Measurements from ENCODE around the gene FOXK1. TPM values are rescaled to one million over a fixed set of nuclear protein-coding genes. Genes with fewer than 3 reads are reported as not detected.

FOXK1 gene
- total RNA-seq, 2 donors from 2014 or later: 34.3 to 62.4 TPM

GRCh38 chr7:4714767-4715409, 32.8 kb downstream of the FOXK1 start:
- ATAC-seq (ENCODE audit: insufficient number of reproducible peaks, low FRiP score, low read depth) (no peak), DNase-seq (ENCODE audit: low spot score) (no peak)
- TF ChIP-seq CTCF (IDR thresholded peaks at IDR 0.05): no peak
- Histone ChIP-seq H3K27me3 (replicated peaks; ENCODE audit: insufficient read depth) (no peaks in the 10 kb centered on the region), H3K4me3 (peak overlapping the region; percentile 52), H3K27ac (no peak overlapping the region), H3K4me1 (ENCODE audit: control insufficient read depth in 1 of 2, low read depth in 2 of 2) (peaks cover 17 to 32% of the 10 kb centered on the region in 2 donors), H3K9me3 (no peaks in the 10 kb centered on the region), H3K36me3 (no peaks in the 10 kb centered on the region)

GRCh38 chr7:4715410-4715776, 33.3 kb downstream of the FOXK1 start:
- Histone ChIP-seq H3K4me1 (ENCODE audit: control insufficient read depth in 1 of 2, low read depth in 2 of 2) (peaks cover 17 to 32% of the 10 kb centered on the region in 2 donors), H3K36me3 (no peaks in the 10 kb centered on the region), H3K27ac (peak overlapping the region; percentile 22 to 44), H3K4me3 (peak overlapping the region; percentile 52), H3K9me3 (no peaks in the 10 kb centered on the region), H3K27me3 (replicated peaks; ENCODE audit: insufficient read depth) (no peaks in the 10 kb centered on the region)
- no peak for TF ChIP-seq CTCF (IDR thresholded peaks at IDR 0.05)
- ATAC-seq (ENCODE audit: insufficient number of reproducible peaks, low FRiP score, low read depth) (peak; percentile 71), DNase-seq (ENCODE audit: low spot score) (no peak)

- Histone ChIP-seq H3K27me3 (replicated peaks; ENCODE audit: insufficient read depth) (no peaks in the 10 kb centered on the region), H3K4me1 (ENCODE audit: control insufficient read depth in 1 of 2, low read depth in 2 of 2) (peaks cover 17 to 41% of the 10 kb centered on the region in 2 donors), H3K36me3 (no peaks in the 10 kb centered on the region), H3K27ac (no peak overlapping the region), H3K9me3 (no peaks in the 10 kb centered on the region), H3K4me3 (no peak overlapping the region)
- DNase-seq (ENCODE audit: low spot score) (no peak), ATAC-seq (ENCODE audit: insufficient number of reproducible peaks, low FRiP score, low read depth) (no peak)
- no peak for TF ChIP-seq CTCF (IDR thresholded peaks at IDR 0.05)
Observed at GRCh38 chr7:4716946-4717795, 35.1 kb downstream of the FOXK1 start.

GRCh38 chr7:4718075-4718474, 36.0 kb downstream of the FOXK1 start:
- DNase-seq (ENCODE audit: low spot score): no peak
- Histone ChIP-seq H3K27me3 (replicated peaks; ENCODE audit: insufficient read depth) (no peaks in the 10 kb centered on the region), H3K9me3 (no peaks in the 10 kb centered on the region), H3K36me3 (no peaks in the 10 kb centered on the region), H3K27ac (no peak overlapping the region), H3K4me1 (ENCODE audit: control insufficient read depth in 1 of 2, low read depth in 2 of 2) (peaks cover 17 to 37% of the 10 kb centered on the region in 2 donors), H3K4me3 (no peak overlapping the region)
- no peak for TF ChIP-seq CTCF (IDR thresholded peaks at IDR 0.05)
- ATAC-seq (ENCODE audit: insufficient number of reproducible peaks, low FRiP score, low read depth): no peak

GRCh38 chr7:4720225-4720624, 38.1 kb downstream of the FOXK1 start:
- Histone ChIP-seq H3K9me3 (no peaks in the 10 kb centered on the region), H3K4me3 (no peak overlapping the region), H3K36me3 (no peaks in the 10 kb centered on the region), H3K27me3 (replicated peaks; ENCODE audit: insufficient read depth) (no peaks in the 10 kb centered on the region), H3K27ac (no peak overlapping the region), H3K4me1 (ENCODE audit: control insufficient read depth in 1 of 2, low read depth in 2 of 2) (peaks cover 17 to 47% of the 10 kb centered on the region in 2 donors)
- ATAC-seq (ENCODE audit: insufficient number of reproducible peaks, low FRiP score, low read depth): no peak
- no peak for DNase-seq (ENCODE audit: low spot score)
- no peak for TF ChIP-seq CTCF (IDR thresholded peaks at IDR 0.05)
